NCI-H345 treated with DMSO at 0.1 percent for 48 hours (cell line): ENCODE data around the gene PIK3IP1.

Experiments used
- DNase-seq: peaks from one replicate; lab custom pipeline; 2025; ENCODE audit not compliant: unreplicated experiment; lab: John Stamatoyannopoulos, UW

Gene PIK3IP1

GRCh38 chr22:31313366-31314147 lies 21.3 kb upstream of the PIK3IP1 start:
- peak; percentile 37 for DNase-seq

- no peak for DNase-seq
Observed at GRCh38 chr22:31308181-31308580, 15.9 kb upstream of the PIK3IP1 start.

- DNase-seq: no peak
Observed at GRCh38 chr22:31305194-31305593, 12.9 kb upstream of the PIK3IP1 start.

- no peak for DNase-seq
Observed at GRCh38 chr22:31302537-31302936, 10.2 kb upstream of the PIK3IP1 start.

- no peak for DNase-seq
Observed at GRCh38 chr22:31302006-31302405, 9.7 kb upstream of the PIK3IP1 start.

GRCh38 chr22:31300896-31301295 lies 8.6 kb upstream of the PIK3IP1 start:
- no peak for DNase-seq

- DNase-seq: no peak
Observed at GRCh38 chr22:31295831-31296657, 3.8 kb upstream of the PIK3IP1 start.

GRCh38 chr22:31295360-31295759 lies 3.1 kb upstream of the PIK3IP1 start:
- DNase-seq: no peak

GRCh38 chr22:31291481-31292235 lies 630 bp downstream of the PIK3IP1 start:
- no peak for DNase-seq

GRCh38 chr22:31290494-31291471 lies 1.5 kb downstream of the PIK3IP1 start:
- DNase-seq: peak; percentile 66

GRCh38 chr22:31289344-31289743 lies 2.9 kb downstream of the PIK3IP1 start:
- DNase-seq: peak; percentile 8

- DNase-seq: no peak
Observed at GRCh38 chr22:31288496-31289240, 3.6 kb downstream of the PIK3IP1 start.

- no peak for DNase-seq
Observed at GRCh38 chr22:31287818-31288495, 4.3 kb downstream of the PIK3IP1 start.

- no peak for DNase-seq
Observed at GRCh38 chr22:31286360-31287255, 5.7 kb downstream of the PIK3IP1 start.

GRCh38 chr22:31284281-31285155 lies 7.8 kb downstream of the PIK3IP1 start:
- no peak for DNase-seq

- DNase-seq: no peak
Observed at GRCh38 chr22:31282748-31283468, 9.4 kb downstream of the PIK3IP1 start.
